KMS-11 (cell line): ENCODE data around the gene CEL.
"Not testable (repeated sequence)": the region's sequence is repeated elsewhere in the genome, so short reads cannot be mapped to it uniquely, and the experiment has no call there.

Source experiments
- H2AFZ ChIP-seq: fragments of 200-600 bp; sonication (generic); 2 replicates; pipeline ENCODE4 v1.6.1; 2016; ENCODE audit warnings: antibody characterized with exemption, mixed run types, low read depth
- H3K27ac ChIP-seq: fragments of 200-600 bp; sonication (generic); 2 replicates; pipeline ENCODE4 v1.6.1; 2016; ENCODE audit warnings: mild to moderate bottlenecking, mixed run types
- H3K27me3 ChIP-seq: fragments of 200-600 bp; sonication (generic); 2 replicates; pipeline ENCODE4 v1.6.1; 2017; ENCODE audit warnings: mild to moderate bottlenecking, low read depth, mixed run types, moderate library complexity; ENCODE audit not compliant: insufficient read depth
- H3K36me3 ChIP-seq: fragments of 200-600 bp; sonication (generic); 2 replicates; pipeline ENCODE4 v1.6.1; 2017; ENCODE audit warnings: mild to moderate bottlenecking, mixed run types; ENCODE audit not compliant: insufficient read depth
- H3K4me1 ChIP-seq: fragments of 200-600 bp; sonication (generic); 2 replicates; pipeline ENCODE4 v1.6.1; 2016; ENCODE audit warnings: mild to moderate bottlenecking, low read depth, mixed run types; ENCODE audit not compliant: poor library complexity, severe bottlenecking
- H3K4me2 ChIP-seq: fragments of 200-600 bp; sonication (generic); 2 replicates; pipeline ENCODE4 v1.7.0; 2016; ENCODE audit warnings: mild to moderate bottlenecking, mixed run types
- H3K4me3 ChIP-seq: fragments of 200-600 bp; sonication (generic); IDR thresholded peaks from 2 replicates; pipeline ENCODE4 v1.6.1; 2017; ENCODE audit warnings: low read depth, low read length, mixed read lengths; ENCODE audit not compliant: insufficient read depth
- H3K79me2 ChIP-seq: fragments of 200-600 bp; sonication (generic); 2 replicates; pipeline ENCODE4 v1.6.1; 2016; ENCODE audit warnings: low read depth, mixed run types; ENCODE audit not compliant: insufficient read depth
- H3K9ac ChIP-seq: fragments of 200-600 bp; sonication (generic); 2 replicates; pipeline ENCODE4 v1.6.1; 2016; ENCODE audit warnings: mild to moderate bottlenecking, mixed run types
- H4K20me1 ChIP-seq: fragments of 200-600 bp; sonication (generic); 2 replicates; pipeline ENCODE4 v1.6.1; 2016; ENCODE audit warnings: mild to moderate bottlenecking, mixed run types; ENCODE audit not compliant: insufficient read depth
- TF ChIP-seq, protein P1 (sequence below): fragments of 200-600 bp; sonication (generic); conservative IDR thresholded peaks from 2 replicates; pipeline ENCODE4 v1.6.1; 2017; ENCODE audit warnings: low read depth, mild to moderate bottlenecking, antibody characterized with exemption, low read length, moderate library complexity, mixed read lengths

Gene CEL

DNA sequence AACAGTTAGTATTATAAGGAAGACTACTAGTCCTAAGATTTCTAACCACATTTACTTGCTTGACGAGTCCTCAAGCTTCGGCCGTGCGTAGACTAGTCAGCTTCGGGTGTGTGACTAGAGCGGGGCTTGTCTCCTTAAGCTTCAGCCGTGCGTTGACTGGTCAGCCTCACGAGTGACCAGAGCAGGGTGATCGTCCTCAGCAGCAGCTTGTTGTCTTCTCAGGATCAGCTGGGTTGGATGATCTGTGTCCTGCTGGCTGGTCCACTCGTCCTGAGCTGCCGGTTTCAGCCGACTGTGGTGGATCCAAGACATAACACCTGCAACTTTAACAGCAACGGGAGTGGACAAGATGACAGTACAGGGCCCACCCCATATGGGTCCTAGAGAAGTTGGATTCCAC is 16.7 kb downstream of the CEL start:
- H3K27ac ChIP-seq = no peak overlapping the region
- TF ChIP-seq, protein P1, sequence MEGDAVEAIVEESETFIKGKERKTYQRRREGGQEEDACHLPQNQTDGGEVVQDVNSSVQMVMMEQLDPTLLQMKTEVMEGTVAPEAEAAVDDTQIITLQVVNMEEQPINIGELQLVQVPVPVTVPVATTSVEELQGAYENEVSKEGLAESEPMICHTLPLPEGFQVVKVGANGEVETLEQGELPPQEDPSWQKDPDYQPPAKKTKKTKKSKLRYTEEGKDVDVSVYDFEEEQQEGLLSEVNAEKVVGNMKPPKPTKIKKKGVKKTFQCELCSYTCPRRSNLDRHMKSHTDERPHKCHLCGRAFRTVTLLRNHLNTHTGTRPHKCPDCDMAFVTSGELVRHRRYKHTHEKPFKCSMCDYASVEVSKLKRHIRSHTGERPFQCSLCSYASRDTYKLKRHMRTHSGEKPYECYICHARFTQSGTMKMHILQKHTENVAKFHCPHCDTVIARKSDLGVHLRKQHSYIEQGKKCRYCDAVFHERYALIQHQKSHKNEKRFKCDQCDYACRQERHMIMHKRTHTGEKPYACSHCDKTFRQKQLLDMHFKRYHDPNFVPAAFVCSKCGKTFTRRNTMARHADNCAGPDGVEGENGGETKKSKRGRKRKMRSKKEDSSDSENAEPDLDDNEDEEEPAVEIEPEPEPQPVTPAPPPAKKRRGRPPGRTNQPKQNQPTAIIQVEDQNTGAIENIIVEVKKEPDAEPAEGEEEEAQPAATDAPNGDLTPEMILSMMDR = no peak

DNA sequence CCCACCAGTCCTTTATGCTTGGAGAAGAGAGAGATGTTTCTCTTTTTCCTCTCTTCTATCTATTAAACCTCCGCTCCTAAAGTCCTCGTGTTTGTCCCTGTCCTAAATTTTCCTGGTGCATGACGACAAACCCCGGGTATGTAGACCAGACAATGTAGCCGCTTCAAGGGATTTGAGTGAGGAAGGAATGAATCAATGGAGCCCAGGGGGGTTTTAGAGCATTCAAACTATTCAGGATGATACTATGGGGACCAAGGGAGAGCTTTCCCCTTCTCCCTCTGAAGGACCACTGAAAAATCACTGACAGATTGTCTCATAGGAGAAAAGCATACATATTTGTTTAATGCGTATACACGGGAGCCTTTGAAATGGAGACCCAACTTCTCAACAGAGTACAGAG is 18.4 kb downstream of the CEL start:
- TF ChIP-seq, protein P1 = no peak
- Histone ChIP-seq H3K79me2 (no peaks in the 10 kb centered on the region), H3K27ac (no peak overlapping the region), H3K27me3 (peaks cover 13% of the 10 kb centered on the region), H3K9ac (no peak overlapping the region), H2AFZ (no peak overlapping the region), H3K4me2 (no peak overlapping the region), H3K4me1 (no peaks in the 10 kb centered on the region), H3K4me3 (no peak overlapping the region), H3K36me3 (no peaks in the 10 kb centered on the region), H4K20me1 (no peaks in the 10 kb centered on the region)

More for the DNA sequence above, 16.7 kb downstream of the CEL start:
- Histone ChIP-seq H3K4me2 (no peak overlapping the region), H2AFZ (no peak overlapping the region), H3K36me3 (no peaks in the 10 kb centered on the region), H4K20me1 (no peaks in the 10 kb centered on the region), H3K27me3 (peaks cover 13% of the 10 kb centered on the region), H3K4me3 (no peak overlapping the region), H3K4me1 (no peaks in the 10 kb centered on the region), H3K9ac (no peak overlapping the region), H3K79me2 (no peaks in the 10 kb centered on the region)

DNA sequence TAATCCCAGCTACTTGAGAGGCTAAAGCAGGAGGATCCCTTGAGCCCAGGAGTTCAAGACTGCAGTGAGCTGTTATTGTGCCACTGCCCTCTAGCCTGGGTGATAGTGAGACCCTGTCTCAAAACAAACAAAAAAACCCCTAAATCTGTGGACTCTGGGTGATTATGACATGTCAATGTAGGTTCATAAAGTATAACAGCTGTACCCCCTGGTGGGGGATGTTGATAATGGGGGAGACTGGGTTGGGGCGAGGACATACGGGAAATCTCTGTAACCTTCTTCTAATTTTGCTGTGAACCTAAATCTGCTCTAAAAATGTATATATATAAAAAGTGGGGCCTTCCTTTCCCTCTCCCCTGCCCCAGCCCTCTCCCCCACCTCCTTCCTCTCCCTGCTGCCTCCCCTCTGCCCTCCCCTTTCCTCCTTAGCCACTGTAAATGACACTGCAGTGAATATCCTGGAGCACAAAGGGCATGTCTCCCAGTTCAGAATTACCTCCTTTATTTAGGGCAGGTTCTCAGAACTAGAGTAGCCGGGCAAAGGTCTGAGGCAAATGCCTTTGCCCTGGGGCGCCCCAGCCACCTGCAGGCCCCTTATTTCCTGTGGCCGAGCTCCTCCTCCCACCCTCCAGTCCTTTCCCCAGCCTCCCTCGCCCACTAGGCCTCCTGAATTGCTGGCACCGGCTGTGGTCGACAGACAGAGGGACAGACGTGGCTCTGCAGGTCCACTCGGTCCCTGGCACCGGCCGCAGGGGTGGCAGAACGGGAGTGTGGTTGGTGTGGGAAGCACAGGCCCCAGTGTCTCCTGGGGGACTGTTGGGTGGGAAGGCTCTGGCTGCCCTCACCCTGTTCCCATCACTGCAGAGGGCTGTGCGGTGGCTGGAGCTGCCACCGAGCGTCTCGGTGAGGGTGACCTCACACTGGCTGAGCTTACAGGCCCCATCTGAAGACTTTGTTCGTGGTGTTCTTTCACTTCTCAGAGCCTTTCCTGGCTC is 19.3 kb downstream of the CEL start:
- peaks cover 13% of the 10 kb centered on the region for H3K27me3 ChIP-seq
- H4K20me1 ChIP-seq, H2AFZ ChIP-seq, H3K4me3 ChIP-seq, H3K9ac ChIP-seq, H3K27ac ChIP-seq, H3K36me3 ChIP-seq, H3K4me2 ChIP-seq, H3K4me1 ChIP-seq, H3K79me2 ChIP-seq: not testable (repeated sequence)

DNA sequence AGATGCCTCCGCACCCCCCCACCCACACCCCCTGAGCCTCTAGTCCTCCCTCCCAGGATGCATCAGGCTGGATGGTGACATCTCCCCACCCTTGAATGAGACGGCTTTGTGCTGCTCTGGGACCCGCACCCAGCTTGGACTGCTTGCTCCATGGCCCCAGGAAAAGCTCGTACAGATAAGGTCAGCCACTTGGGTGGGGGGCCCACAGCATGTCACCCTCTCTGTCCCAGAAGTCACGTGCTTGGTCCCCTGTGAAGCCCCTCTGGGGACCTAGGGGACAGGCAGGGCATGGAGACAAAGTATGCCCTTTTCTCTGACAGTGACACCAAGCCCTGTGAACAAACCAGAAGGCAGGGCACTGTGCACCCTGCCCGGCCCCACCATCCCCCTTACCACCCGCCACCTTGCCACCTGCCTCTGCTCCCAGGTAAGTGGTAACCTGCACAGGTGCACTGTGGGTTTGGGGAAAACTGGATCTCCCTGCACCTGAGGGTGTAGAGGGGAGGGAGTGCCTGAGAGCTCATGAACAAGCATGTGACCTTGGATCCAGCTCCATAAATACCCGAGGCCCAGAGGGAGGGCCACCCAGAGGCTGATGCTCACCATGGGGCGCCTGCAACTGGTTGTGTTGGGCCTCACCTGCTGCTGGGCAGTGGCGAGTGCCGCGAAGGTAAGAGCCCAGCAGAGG is 20.3 kb downstream of the CEL start:
- peaks cover 13% of the 10 kb centered on the region for H3K27me3 ChIP-seq
- H3K4me1 ChIP-seq, H4K20me1 ChIP-seq, H3K4me2 ChIP-seq, H3K27ac ChIP-seq, H3K9ac ChIP-seq, H3K36me3 ChIP-seq, H3K79me2 ChIP-seq, H2AFZ ChIP-seq, H3K4me3 ChIP-seq: not testable (repeated sequence)

- H3K4me3 ChIP-seq, H3K4me2 ChIP-seq, H3K36me3 ChIP-seq, H4K20me1 ChIP-seq, H3K27ac ChIP-seq, H3K9ac ChIP-seq, H2AFZ ChIP-seq, H3K79me2 ChIP-seq, H3K4me1 ChIP-seq: not testable (repeated sequence)
- H3K27me3 ChIP-seq = peaks cover 19% of the 10 kb centered on the region
Observed at GRCh38 chr9:133083688-133084087, 21.9 kb downstream of the CEL start.

GRCh38 chr9:133086212-133086860 is 24.6 kb downstream of the CEL start:
- not testable (repeated sequence) for H3K4me2 ChIP-seq, H3K27me3 ChIP-seq, H3K9ac ChIP-seq, H3K36me3 ChIP-seq, H3K4me1 ChIP-seq, H4K20me1 ChIP-seq, H3K27ac ChIP-seq, H2AFZ ChIP-seq, H3K4me3 ChIP-seq, H3K79me2 ChIP-seq
